GM23248 (cell line): Measurements from ENCODE around the gene ABCA3.

Experiments used
- EZH2 ChIP-seq: fragments of 200-600 bp; sonication (generic); IDR thresholded peaks from 2 replicates; pipeline ENCODE4 v1.6.1; 2018; ENCODE audit warnings: antibody characterized with exemption, mild to moderate bottlenecking; ENCODE audit not compliant: insufficient read depth, poor library complexity, severe bottlenecking
- EZH2phosphoT487 ChIP-seq: fragments of 200-600 bp; sonication (generic); IDR thresholded peaks from 2 replicates; pipeline ENCODE4 v1.6.1; 2018; ENCODE audit warnings: antibody characterized with exemption, moderate library complexity, mild to moderate bottlenecking, low read depth; ENCODE audit not compliant: insufficient read depth

DNA sequence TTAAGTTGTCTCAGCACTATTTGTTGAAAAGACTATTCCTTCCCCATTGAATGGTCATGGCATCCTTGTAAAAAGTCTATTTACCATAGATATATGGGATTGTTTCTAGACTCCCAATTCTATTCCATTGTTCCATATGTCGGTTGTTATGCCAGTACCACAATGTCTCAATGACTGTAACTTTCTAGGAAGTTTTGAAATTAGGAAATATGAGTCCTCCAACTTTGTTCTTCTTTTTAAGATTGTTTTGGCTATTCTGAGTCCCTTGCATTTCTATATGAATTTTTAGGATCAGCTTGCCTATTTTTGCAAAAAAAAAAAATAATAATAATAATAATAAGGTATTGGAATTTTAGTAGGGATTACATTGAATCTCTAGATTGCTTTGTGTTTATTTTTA is 43.0 kb upstream of the ABCA3 start:
- no peak for TF ChIP-seq EZH2
- no peak for TF ChIP-seq EZH2phosphoT487
